Suppressor macrophage (primary cell): ENCODE data around the gene DDX41.

Source experiments
- DNase-seq, 4 experiments: peaks; one replicate each; pipeline ENCODE4 v3.0.0-alpha.2; 2020 to 2022

DDX41 gene

GRCh38 chr5:177483042-177483441 lies 33.7 kb downstream of the DDX41 start:
- peak in 1 of 4 experiments; percentile 1 for DNase-seq

DNA sequence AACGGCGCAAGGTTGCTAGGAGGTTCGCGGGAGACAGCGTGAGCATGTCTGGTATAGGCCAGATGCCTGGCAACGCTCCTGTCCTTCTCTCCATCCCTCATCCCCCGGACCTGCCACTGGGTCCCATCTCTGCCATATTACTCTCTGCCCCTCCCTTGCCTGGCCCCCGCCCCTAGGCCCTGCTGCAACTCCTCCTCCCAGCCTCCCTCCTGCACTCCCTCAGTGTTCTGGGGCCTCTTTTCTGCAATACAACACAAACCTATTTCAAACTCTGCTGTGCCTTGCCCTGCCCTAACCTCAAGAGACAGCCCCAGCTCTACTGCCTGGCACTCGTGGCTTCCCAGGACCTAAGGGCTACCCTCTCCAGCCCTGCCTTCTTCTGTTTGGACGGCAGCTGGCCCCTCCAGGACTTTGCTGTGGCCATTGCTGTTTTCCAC lies 34.4 kb downstream of the DDX41 start:
- DNase-seq: peak in 1 of 4 experiments; percentile 1

- peak; percentile 53 to 76 (median 71) for DNase-seq
Measured at GRCh38 chr5:177479774-177480173, 37.0 kb downstream of the DDX41 start.

GRCh38 chr5:177478711-177479646 lies 37.8 kb downstream of the DDX41 start:
- DNase-seq: peak; percentile 84 to 91 (median 90)

DNA sequence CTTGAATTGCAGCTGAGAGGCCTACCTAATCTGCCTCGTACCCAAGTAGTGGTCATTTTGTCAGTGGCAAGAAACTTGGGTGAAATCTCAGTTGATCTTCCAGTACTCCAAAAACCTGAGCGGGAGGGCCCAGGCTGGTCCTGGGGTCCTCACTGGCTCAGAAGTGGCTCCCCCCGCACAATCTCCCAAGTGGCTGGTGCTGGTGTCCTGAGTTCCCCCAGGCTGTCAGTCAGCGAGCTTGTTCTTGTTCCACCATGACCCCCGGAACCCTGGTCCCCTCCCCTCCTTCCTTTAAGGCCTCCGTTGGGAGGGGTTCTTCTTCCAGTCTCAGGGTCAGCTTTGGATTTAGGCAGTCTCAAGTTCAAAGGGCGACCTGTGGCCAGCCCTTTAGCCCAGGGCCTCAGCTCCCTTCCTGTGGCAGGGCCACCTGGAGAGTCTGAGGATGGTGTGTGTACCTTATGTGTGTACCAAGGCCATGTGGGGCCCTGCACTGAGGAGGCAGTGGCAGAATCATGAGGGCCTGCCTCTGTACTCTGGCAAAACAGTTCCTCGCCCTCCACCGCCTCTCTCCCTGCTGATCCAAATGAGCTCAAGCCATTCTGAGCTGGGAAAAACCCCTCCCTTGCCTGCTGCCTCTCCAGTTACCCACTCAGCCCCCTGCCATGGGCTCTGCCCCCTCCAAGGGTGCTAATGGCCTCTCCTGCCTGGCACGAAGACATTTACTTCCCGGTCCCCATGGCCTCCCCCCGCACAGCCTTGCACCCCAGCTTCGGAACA lies 38.9 kb downstream of the DDX41 start:
- DNase-seq: no peak

- peak in 1 of 4 experiments; percentile 47 for DNase-seq
Measured at GRCh38 chr5:177476531-177477233, 40.1 kb downstream of the DDX41 start.

DNA sequence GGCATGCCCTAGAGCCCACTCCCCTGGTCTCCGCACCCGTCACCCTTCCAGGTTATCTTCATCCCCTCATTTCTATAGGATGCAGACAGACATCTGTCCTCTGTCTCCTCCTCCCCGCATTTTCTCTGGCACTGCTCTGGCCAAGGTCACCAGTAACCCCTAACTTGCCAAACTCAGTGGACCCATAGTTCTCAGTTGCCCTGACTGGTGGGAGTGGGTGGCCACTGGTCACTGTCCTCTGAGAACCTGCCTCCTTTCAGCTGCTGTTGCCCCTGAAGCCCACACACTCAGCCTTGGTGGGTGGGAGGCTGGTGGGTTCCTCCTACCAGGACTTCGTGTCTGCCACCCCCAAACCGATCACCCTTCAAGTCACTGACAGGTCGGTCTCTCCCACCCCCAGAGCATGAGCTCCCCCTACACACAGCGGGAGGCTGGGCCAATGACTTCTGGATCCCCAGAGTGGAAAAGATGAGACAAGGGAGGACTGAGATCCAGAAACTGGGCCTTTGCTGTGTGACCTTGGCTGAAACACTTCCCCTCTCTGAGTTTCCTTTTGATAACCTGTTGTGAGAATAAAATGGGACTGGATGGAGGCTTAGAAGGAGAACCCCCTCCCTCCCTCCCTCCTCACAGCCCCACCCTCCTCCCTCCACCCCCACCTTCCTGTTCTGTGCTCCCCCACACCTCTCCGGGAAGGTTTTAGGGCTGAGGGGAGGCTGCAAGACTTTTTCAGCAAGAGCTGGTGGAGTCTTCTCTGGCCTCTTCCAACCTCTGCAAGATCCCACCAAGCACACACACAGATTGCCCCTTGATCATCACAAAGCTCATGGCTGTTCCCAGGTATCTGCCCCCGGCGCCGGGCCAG lies 41.0 kb downstream of the DDX41 start:
- no peak for DNase-seq

DNA sequence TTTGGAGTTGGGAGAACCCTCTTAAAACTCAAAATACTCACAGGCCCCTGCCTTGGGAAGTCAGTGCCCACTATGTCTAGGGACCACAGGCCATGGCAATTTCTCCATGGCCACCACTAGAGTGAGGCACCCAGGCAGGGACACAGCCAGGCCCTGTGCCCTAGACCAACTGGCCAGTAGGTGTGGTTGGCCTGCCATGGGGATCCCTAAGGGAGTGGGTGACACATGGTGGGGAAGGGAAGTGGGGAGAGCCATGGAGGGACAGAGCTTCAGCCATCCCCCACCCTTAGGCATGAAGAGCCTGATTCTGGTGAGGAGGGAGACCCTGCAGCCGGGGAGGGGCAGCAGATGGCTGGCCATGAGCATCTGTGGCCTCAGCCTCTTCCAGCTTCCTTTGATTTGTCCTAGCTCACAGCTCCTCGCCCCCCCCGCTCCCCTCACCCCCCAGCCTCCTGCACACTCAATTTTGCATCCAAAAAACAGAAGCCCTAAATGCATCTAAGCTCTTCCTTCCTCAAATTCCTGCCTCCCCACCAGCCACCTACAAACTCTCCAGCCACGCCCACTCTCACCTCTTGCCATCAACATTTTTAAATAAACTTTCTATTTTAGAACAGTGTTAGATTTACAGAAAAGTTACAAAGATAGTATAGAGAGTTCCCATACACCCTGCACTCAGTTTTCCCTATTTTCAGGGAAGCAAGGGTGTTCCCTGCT lies 41.8 kb downstream of the DDX41 start:
- DNase-seq: peak in 2 of 4 experiments; percentile 37 to 55

GRCh38 chr5:177474002-177474476 lies 42.7 kb downstream of the DDX41 start:
- DNase-seq: no peak

- DNase-seq: peak in 1 of 4 experiments; percentile 56
Measured at GRCh38 chr5:177473443-177474001, 43.2 kb downstream of the DDX41 start, which contains the start of gene DBN1. TSS of gene DBN1 (minus strand) at chr5:177473634. CDS start at chr5:177473521, 113 bp downstream.

- peak in 1 of 4 experiments; percentile 42 for DNase-seq
Measured at GRCh38 chr5:177472460-177473442, 44.0 kb downstream of the DDX41 start.

GRCh38 chr5:177471610-177472356 lies 45.0 kb downstream of the DDX41 start:
- no peak for DNase-seq

DNA sequence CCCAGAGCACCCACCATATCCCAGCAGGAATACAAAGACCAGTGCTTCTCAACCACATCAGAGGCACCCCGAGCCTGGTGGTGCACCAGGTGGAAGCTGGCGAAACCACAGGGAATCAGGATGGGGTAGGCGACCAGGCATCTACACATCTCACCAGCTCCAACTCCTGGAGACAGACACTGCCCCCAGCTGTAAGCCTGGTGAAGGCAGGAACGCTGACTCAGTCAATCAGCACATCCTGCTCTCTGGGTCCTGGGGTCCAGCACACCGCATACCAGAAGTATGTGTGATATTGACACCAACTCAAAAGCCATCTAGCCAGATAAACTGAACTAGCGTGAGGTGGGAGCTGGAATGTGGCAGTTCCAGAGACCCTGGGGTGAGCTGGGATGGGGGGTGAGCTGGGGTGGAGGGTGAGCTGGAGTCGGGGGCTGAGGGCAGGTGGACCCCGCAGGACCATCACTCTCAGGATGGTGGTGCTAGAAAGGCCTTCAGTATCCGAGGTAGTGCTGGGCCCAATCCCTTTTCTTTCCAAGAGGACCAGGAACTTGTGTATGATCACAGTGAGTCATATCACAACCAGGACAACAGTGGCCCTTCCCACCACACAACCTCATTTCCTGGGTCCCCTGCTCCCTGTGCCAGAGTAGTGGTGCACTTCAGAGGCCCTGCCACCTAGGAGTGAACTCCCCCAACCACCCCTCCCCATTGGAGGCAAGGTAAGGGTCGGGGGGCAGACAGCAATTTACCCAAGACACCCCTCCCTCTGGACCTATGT lies 45.8 kb downstream of the DDX41 start:
- no peak for DNase-seq

GRCh38 chr5:177469750-177470525 lies 46.8 kb downstream of the DDX41 start:
- DNase-seq: no peak

GRCh38 chr5:177468685-177469628 lies 47.8 kb downstream of the DDX41 start:
- no peak for DNase-seq

DNA sequence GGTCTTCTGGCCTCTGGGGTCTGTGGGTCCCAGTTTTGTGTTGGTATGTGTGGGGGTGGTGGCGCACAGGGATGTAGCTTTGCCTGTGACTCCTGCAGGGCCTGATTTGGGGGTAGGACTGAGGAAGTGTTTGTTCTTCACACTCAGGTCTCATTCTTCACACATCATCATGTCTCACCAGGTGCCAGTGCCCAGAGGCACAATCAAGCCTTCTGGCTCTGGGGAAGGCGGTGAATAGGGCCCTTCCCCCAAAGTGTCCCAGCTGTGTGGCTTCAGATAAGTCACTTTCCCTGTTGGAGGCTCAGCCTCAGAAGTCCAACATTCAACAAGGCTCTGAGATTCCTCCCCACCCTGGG lies 48.5 kb downstream of the DDX41 start:
- DNase-seq: no peak
